GM13977 (cell line): ENCODE measurements around the gene GINS2.

Source experiments
- DNase-seq: peaks from one replicate; pipeline ENCODE4 v3.0.0; 2012; ENCODE audit warnings: low spot score
- CTCF ChIP-seq: IDR thresholded peaks from 2 replicates; pipeline ENCODE4 v1.5.1; 2012; ENCODE audit warnings: mild to moderate bottlenecking, control low read depth; ENCODE audit not compliant: insufficient read depth; ENCODE audit errors: extremely low read depth, missing control alignments
- in situ Hi-C: fragments of 300-500 bp; cut with MboI; formaldehyde crosslinking; loops from one replicate; pipeline ENCODE4 v1.12.0; 2022; ENCODE audit warnings: low sequenced_read_pairs, low pct_unique_long_range_greater_than_20kb, mixed read lengths, inconsistent platforms; ENCODE audit not compliant: unreplicated experiment

Gene GINS2

GRCh38 chr16:85696781-85697180 lies 8.0 kb upstream of the GINS2 start:
- in situ Hi-C loops, result no loop called here
- no peak for DNase-seq
- no peak for TF ChIP-seq CTCF

DNA sequence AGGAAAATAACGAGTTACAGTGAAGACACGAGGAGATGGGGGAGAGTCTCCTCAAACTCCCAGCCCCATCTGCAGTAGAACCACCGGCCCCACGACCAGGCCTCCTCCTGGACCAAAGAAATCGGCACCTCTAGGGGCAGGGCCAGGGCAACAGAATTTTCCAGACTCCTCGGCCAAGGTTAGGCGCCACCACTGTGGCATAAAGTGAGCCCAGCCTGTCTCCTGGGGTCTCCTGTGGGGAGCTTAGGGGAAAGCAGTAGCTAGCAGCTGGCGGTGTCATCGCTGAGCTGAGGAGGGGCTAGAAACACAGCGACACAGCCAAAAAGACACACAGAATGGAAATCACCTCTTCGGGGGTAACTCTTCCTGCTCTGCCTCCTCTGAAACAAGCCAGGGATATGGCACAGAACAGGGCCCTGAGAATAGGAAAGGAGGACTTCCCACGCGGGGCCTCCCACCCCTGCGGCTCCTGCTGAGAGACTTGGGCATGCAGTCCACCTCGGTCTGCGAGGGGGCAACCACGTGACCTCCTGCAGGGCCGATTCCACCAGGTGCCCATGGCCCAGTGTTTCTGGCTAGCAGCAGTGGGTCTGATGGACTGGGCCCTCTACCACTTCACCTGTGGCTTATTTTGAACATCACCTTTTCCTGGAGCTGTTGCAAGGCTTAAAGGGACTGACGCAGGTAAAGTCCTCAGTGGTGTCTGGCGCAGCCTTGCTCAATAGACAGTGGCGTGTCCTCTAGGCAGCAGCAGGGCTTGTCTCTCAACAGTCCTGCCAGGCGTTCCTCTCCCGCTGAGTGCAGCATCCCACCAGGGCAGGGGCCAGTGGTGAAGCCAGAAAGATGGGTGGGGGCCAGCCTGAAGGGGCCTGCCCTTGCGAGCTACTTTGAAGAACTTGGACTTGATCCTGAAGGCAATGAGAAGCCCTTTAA lies 6.7 kb upstream of the GINS2 start:
- no peak for TF ChIP-seq CTCF
- no peak for DNase-seq
- in situ Hi-C loops, result no loop called here

DNA sequence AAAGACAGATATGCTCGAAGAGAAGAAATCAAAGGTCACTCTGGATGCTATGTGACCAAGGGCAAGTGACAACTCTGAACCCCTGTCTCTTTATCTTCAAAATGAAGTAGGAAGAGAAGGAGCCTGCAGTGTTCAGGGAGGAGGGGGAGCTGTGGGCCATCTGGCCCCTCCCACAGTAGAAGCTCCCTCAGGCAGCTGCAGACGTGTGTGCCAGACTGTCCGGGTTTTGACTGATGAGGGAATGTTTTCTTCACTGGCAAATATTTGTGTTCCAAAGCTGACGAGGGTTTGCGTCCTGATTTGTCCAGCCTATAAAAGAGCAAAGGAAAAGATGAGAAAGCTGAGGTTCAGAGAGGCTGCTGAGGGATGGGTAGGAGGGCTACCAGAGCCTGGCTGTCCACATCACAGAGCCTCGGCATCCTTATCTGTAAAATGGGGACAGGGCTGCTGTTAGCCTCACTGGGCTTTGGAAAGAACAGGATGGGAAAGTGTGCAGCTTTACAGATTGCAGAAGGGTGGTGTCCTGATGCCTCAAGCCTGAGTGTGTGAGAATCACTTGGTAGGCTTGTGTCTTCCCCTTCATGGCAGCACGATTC lies 1.8 kb upstream of the GINS2 start:
- in situ Hi-C loops, result no loop called here
- DNase-seq, result no peak
- no peak for TF ChIP-seq CTCF

- in situ Hi-C loops, result no loop called here
- no peak for TF ChIP-seq CTCF
- no peak for DNase-seq
Measured at GRCh38 chr16:85689950-85690320, 1.2 kb upstream of the GINS2 start.

GRCh38 chr16:85689285-85689949 lies 663 bp upstream of the GINS2 start:
- no peak for TF ChIP-seq CTCF
- in situ Hi-C loops, result no loop called here
- DNase-seq, result no peak

GRCh38 chr16:85687651-85688471 lies 893 bp downstream of the GINS2 start:
- in situ Hi-C loops, result no loop called here
- DNase-seq, result no peak
- TF ChIP-seq CTCF, result no peak
